HG03045 (cell line): ENCODE results near the gene ATF4.
A peak's percentile ranks its signal among the peaks of the same experiment; 100 is the strongest.
"Not testable (repeated sequence)": the region's sequence is repeated elsewhere in the genome, so short reads cannot be mapped to it uniquely, and the experiment has no call there.

Source experiments
- ATAC-seq: cut with Tn5 transposase; IDR thresholded peaks from one replicate; pipeline ENCODE4 v1.9.1; 2021; ENCODE audit warnings: mild to moderate bottlenecking, moderate library complexity; ENCODE audit not compliant: unreplicated experiment

ATF4 gene

DNA sequence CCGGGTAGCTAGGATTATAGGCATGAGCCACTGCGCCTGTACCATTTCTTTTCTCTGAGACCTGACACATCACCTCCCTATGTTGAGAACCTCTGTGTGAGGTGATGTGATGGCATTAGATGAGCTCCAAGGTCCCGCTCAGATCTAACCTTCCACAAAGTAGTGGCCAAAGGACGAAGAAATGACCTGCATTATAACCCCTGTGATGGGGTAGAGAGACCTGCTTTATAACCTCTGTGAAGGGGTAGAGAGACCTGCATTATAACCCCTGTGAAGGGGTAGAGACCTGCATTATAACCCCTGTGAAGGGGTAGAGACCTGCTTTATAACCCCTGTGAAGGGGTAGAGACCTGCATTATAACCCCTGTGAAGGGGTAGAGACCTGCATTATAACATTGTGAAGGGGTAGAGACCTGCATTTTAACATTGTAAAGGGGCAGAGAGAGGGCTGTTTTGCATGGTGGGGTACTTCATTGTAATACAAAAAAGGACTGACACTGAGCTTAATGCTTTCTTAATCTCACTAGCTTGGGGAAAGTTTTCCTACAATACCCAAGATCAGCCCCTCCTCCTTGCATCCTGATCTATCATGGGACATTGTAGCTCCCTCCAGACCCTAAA, 9.7 kb upstream of the ATF4 start:
- ATAC-seq: no peak

DNA sequence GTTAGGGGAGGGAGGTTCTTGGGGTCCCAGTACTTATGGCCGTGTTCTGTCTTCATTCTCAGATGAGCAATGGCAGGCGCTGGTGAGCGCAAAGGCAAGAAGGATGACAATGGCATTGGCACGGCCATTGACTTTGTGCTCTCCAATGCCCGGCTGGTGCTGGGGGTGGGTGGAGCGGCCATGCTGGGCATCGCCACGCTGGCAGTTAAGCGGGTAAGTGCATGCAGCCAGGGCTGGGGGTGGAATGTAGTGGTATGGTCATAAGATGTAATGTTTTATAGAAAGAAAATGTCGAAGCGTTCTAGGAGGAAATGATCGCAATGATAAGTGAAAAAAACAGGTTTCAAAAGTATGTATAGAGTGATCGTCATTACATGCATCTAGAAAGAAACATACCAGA, 9.1 kb upstream of the ATF4 start:
- no peak for ATAC-seq

DNA sequence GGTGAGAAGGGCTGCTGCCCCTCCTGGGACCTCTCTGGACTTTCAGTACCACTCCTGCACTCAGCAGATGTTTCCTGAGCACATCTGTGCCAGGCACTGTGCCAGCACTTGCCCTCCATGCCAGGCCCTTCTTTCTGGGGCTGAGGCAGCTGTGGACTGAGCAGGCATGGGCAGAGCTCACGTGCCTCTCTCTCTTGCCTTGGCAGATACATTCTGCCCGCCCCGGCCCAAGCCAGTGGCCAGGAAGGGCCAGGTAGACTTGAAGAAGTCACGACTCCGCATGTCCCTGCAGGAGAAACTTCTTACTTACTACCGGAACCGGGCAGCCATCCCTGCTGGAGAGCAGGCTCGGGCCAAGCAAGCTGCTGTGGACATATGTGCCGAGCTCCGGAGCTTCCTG, 8.3 kb upstream of the ATF4 start:
- ATAC-seq: no peak

DNA sequence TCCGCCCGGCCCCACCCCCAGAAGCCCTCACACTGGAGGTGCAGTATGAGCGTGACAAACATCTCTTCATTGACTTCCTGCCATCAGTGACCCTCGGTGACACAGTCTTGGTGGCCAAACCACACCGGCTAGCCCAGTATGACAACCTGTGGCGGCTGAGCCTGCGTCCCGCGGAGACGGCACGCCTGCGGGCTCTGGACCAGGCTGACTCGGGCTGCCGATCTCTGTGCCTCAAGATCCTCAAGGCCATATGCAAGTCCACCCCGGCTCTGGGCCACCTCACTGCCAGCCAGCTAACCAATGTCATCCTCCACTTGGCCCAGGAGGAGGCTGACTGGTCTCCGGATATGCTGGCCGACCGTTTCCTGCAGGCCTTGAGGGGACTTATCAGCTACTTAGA, 6.6 kb upstream of the ATF4 start:
- ATAC-seq: no peak

DNA sequence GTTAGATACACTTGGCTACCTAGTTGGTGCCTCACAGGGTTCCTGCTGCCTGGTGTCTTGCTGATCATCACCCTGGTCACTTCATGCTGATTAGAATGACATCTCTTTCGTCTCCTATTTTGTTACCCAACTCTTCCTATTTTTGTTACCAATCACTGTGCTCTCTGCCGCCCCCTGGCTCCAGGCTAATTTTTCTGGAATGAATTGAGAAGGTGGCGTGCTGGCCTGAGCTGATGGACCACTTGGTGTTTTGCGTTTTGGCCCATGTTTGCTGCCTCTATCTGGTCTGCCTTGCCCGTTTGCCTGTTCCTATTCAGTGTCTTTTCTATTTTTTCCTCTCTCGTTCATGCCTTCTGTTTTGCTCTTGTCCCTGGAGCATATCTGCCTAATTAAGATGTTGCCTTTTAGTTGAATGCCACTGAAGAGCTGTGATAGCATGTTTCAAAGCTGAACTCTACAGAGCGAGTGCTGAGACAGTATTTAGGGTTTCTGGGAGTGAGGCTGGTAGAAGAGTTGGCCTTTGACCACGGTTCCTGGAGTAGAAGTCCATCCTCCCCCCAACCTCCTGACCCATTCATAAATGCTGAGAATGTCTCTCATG, 5.9 kb upstream of the ATF4 start:
- no peak for ATAC-seq

DNA sequence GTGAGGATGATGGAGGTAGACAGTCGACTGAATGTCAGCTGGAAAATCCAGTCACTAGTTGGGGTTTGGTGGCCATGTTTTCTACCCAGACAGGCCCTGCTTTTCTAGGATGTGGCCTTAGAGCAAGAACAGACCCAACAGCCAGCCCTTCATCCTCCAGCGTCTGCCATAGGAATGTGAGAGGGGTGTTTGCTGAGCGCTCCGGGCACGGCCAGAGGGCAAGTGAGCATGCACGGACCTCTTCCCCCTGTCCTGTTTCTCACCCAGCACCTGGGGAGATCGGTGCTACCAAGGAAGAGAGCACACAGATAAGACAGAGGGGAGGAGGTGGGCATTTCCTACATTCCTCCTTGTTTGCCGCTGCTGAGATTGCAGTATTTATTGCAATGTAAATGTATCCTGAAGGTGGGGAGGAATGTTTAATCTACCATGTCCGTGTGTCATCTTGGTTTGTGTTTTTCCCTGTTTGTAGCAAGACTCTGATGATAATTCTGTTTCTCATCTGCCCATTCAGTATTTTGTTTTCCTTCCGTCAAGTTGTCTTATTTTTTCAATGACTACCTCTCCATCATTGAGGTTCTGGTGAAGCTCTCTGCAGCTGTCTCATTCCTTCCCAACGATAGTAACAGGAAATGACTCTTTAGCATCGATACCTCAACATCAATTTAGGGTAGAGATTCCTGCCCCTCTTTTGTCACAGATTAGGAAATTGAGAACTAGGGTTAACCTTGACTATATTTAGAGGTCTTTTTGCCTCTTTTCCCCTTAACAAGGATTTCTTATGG, 4.9 kb upstream of the ATF4 start:
- ATAC-seq: no peak

DNA sequence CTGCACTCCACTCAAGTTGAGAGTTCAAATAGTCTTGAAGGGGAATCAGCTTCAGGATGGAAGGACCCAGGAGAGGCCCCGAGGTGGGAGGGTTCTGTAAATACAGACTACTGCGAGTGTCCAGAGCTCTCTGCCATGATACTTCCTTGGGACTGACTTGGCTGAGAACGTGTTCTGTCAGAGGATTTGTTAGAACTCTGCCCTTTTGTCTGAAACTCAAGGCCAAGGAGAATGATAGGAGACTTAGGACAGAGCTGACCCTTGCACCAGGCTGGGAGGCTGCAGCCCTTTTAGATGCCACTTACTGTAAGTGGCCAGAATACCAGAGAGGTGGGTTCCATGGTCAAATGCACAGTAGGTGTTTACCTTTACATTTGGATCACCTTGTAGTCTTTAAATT, 2.9 kb upstream of the ATF4 start:
- ATAC-seq: no peak

DNA sequence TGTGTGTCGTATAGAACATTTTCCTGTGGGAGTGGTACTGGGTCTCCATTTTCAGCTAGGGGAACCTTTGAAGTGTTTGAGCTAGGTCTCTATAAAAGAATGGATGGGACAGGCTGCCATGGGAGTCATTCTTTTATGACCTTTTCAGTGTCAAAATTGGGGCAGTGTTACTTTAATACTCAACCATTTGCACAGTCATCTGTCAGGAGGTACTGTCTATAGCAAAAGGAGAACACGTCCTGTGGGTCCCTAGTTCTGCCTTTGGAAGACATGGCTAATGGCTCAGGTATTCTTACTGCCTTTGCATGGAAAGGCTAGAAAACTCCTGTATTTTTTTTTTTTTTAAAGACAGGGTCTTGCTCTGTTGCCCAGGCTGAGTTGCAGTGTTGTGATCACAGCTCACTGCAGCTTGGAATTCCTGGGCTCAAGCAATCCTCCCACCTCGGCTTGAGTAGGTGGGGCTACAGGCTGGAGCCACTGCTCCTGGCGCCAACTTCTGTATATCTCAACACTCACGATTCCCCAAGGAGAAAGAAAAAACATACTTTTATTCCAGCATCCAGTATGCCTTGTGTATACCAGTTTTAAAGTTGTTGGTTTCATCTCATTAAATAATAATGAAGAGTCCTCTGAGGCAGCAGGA, 2.1 kb upstream of the ATF4 start:
- no peak for ATAC-seq

DNA sequence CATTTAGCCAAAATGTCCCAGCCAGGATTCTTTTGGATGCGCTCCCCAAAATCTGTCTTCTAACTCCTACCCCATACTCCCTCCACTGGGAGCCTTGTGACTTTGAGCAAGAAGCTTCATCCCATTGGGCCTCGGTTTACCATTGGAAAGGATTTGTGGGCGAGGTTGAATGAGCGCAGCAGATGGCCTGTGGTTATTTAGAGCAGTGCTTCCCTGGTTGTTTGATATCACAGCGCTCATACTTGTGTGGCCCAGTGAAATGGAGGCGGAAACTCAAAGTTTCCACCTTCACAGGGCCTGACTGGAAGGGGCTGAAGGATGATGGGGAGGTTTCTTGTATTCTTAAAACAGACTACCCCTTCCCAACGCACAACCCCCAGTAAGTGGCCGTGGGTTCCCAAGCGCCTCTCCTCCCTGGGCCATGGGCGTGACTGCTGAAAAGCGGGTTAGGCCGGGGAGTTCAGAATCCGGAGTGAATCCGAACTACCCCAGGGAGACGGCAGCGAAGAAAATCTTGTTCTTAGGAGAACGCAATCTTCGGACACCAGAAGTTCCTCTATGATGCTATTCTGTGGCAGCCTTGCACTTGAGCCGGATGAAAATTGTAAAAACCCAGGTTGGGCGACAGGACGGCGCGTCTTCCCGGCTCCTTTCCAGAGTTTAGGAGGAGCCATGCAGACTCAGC, 1.2 kb upstream of the ATF4 start:
- ATAC-seq: no peak

DNA sequence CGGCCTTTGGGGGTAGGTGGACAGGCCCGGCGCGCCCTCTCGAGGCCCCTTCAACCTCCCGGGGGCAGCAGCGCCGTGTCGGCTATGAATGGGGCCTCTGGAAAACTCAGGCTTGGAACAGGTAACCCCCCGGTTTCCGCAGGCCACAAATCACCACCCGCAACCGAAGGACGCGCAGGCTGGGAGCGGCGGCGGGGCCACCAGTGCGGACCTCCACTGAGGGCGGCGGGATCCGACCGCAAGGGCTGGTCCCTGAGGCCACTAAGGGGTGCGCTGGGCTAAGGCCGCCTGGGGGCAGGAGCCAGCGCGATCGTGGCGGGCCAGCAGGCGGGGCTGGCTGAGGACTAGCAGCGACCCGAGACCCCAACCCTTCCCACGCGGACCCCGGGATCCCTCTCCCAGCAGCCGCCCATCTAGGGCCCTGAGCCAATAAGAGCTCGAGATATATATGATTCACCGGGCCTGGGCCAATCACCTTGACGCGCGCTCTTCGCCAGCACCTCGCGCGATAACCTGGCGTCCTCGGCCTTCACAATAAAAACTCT, 609 bp upstream of the ATF4 start:
- ATAC-seq: peak; percentile 71

DNA sequence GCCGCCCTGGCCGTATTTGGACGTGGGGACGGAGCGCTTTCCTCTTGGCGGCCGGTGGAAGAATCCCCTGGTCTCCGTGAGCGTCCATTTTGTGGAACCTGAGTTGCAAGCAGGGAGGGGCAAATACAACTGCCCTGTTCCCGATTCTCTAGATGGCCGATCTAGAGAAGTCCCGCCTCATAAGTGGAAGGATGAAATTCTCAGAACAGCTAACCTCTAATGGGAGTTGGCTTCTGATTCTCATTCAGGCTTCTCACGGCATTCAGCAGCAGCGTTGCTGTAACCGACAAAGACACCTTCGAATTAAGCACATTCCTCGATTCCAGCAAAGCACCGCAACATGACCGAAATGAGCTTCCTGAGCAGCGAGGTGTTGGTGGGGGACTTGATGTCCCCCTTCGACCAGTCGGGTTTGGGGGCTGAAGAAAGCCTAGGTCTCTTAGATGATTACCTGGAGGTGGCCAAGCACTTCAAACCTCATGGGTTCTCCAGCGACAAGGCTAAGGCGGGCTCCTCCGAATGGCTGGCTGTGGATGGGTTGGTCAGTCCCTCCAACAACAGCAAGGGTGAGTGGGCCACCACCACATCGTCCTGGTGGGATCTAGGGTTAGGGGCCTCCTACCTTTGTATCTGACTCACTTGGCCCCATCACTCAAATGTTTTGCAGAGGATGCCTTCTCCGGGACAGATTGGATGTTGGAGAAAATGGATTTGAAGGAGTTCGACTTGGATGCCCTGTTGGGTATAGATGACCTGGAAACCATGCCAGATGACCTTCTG, 934 bp downstream of the ATF4 start:
- ATAC-seq: not testable (repeated sequence)

DNA sequence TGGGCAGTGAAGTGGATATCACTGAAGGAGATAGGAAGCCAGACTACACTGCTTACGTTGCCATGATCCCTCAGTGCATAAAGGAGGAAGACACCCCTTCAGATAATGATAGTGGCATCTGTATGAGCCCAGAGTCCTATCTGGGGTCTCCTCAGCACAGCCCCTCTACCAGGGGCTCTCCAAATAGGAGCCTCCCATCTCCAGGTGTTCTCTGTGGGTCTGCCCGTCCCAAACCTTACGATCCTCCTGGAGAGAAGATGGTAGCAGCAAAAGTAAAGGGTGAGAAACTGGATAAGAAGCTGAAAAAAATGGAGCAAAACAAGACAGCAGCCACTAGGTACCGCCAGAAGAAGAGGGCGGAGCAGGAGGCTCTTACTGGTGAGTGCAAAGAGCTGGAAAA, 1.7 kb downstream of the ATF4 start:
- ATAC-seq: not testable (repeated sequence)

DNA sequence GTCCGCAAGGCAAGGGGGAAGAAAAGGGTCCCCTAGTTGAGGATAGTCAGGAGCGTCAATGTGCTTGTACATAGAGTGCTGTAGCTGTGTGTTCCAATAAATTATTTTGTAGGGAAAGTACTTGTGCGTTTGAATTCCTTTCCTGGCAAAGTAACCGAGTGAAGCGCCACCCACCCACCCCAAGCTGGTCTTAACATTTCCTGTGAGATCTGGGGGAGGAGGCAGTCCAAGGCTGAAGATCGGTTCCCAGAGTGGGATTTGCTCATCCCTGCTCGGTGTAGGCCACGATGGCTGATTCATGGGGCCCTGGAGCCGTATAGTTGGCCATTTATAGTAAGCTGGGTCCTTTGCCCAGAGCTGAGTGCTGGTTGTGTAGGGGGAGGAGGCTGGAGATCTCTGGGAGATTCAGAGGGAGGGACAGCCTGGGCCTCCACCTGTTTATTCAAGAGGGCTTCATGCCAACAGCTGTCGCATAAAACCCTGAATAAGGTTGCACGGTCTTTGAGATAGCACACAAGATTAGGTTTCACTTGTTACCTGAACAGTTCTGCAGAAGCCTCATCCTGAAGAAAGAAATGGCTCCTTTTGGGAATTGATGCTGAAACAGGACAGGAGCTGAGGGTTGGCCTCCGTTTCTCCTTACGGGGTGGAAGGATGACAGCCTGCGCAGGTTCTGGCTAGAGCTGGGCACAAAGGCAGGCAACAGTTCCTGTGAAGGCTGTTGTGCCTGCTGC, 2.4 kb downstream of the ATF4 start:
- no peak for ATAC-seq

DNA sequence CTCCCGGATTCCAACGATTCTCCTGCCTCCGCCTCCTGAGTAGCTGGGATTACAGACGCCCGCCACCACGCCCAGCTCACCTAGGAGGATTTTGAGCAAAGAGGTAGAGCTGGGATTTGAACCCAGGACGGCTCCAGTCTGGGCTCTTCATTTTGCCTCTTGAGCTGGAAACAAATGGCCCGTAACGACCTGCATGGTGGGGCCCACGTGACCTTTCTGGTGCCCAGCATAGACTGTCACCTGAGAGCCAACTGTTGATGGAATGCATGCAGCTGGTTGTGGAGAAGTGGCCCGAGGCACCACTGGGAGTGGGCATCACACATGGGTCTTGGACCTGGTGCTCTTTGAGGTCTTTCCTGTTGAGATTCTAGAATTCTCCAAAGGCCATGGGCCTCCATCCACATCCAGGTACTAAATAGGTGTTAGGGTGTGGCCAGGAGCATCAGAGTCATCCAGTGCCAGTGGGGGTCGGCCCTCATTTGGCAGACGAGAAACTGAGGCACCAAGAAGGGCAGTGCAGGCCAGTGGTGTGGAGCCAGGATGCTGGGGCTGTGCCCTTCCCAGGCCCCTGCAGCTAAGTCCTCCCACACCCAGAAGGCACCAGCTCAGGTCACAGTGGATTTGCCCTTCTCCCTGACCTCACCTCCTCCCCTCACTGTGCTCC, 3.9 kb downstream of the ATF4 start:
- no peak for ATAC-seq

DNA sequence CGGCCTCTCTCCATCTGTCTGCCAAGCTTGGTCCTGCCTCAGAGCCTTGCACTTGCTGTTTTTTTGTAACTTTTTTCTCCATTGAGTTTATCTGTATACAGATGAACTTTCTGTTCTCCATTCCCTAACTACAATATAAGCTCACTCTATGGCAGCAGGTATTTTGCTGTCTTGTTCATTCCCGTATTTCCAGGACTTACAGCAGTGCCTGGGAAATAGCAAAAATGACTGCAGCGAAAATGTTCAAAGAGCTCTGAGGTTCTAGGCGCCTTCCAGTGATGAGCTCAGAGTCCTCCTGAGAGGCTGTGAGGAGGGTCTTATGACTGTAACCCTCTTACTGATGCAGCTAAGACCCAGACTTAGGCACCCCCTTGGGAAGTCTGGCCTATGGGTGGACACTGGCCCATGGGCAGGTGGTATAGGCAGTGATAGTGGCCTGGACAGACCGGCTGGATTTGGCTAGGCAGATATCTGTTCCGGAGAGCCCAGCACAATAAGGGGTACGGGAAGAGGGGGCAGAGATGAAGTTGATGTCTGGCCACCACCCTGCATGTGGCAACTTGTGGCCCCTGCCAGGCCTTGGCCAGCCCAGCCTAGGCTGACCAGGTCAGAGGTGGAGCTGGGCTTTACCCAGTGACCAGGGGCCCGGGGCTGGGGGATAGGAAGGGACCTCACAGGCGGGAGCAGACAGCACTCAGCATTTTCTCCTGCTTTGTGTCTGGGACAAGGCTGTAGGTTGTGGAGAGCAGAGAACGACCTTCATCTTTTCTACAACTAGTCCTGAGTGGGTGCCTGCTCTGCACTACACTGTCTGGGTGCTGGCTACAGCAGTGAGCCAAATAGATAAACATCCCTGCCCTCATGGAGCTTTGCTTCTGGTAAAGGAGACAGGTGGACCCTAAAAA, 4.6 kb downstream of the ATF4 start:
- ATAC-seq: no peak

DNA sequence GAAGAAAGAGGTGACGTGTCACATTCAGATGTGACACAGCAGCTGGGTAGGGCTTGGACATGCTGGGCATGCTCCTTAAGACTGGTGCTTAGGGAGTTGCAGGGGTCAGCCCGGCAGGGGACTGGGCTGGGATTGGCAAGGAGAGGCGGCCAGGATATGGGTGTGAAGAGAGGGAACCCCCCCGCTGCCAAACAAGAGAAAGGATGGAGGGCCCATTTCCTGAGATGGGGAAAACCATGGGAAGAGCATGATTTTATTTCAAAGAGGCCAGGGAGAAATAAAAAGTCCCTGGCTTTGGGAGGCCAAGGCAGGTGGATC, 5.3 kb downstream of the ATF4 start:
- no peak for ATAC-seq

DNA sequence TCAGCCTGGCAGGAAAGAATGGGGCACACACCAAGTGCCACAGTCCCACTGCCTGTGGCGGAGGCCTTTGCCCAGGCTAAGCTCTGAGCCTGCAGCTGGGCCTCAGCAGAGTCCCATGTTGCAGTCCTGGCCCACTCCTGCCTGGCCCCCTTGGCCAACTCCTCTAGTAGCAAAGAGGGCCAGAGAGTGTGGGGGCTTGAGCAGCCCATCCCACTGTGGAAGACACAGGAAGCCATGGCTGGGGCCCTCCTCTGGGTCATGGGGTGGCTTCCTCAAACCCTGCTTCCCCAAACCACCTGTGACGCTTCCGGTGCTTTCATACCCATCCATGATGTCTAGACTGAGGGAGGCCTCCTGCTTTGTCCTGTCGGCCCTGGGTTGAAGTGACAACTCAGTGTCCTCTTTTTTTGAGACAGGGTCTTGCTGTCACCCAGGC, 6.4 kb downstream of the ATF4 start:
- ATAC-seq: no peak

DNA sequence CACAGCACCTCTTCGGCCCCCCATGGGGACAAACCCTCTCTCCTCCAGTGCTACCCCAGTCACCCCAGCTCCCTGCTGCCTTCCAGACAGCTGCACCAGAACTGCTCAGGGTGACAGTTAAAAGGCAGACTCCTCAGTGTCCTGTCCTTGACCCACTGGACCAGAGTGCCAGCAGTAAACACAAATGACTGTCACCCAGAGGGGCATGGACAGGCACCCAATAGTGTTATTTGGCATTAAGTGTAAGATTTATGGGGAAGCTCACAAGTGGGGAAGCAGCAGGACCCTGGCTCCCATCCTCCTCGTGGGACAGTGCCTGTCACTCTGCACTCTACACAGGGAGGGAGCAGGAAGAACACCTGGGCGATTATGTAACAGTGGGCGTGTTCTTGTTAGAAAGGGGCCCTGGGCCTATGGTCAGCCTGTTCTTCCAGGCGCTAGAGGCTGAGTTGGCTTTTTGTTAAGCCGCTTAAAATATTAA, 7.2 kb downstream of the ATF4 start:
- no peak for ATAC-seq
